Stimulated activated CD8-positive, alpha-beta memory T cell treated with anti-CD3 and anti-CD28 coated beads, Interleukin-4, amount 100 ng/mL, for 24 hours (primary cell): ENCODE results near the gene MYH15.

Source experiments
- DNase-seq: peaks from one replicate; pipeline ENCODE4 v3.0.0-alpha.2; 2020; ENCODE audit warnings: low read depth

MYH15 gene

DNA sequence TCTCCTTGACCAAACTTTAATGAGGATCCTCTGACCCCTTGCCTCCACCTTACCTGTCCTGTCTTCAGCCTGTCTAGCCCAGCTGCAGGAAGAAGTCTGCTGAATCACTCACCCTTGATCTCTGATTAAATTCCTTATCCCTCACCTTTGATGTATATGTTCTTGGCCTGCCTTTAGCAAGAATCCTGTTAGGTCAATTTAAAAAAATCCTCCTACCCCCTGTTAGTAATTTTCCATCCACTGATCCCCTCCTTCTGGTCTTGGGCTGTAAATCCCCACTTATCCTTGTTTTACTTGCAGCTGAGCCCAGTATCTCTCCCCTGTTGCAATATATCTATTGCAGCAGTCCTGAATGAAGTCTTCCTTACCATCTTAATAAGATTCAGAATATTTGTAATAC is 39.0 kb downstream of the MYH15 start:
- DNase-seq, result no peak

- no peak for DNase-seq
Measured at GRCh38 chr3:108469126-108469525, 41.3 kb downstream of the MYH15 start.

DNA sequence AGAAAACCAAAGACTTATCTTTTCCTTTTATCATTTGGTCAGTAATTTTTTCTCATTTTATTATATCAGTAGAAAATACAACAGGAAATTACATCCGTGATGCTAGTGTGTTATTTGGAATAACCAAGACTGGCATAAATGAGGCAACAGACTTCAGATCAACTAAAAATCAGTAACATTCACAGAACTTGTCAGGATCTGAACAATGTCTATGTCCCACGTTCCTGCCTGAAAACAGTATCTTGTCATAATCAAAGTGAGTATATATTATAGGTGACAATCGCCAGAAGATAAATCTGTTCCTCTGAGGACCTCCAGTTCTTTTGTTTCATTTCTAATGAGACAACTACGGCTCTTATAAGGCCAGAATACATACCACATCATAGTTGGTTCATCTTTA is 41.8 kb downstream of the MYH15 start:
- no peak for DNase-seq

GRCh38 chr3:108462899-108463298 is 47.5 kb downstream of the MYH15 start:
- DNase-seq, result no peak

GRCh38 chr3:108461661-108462111 is 48.7 kb downstream of the MYH15 start:
- DNase-seq, result no peak

GRCh38 chr3:108459225-108459624 is 51.2 kb downstream of the MYH15 start:
- DNase-seq, result no peak

DNA sequence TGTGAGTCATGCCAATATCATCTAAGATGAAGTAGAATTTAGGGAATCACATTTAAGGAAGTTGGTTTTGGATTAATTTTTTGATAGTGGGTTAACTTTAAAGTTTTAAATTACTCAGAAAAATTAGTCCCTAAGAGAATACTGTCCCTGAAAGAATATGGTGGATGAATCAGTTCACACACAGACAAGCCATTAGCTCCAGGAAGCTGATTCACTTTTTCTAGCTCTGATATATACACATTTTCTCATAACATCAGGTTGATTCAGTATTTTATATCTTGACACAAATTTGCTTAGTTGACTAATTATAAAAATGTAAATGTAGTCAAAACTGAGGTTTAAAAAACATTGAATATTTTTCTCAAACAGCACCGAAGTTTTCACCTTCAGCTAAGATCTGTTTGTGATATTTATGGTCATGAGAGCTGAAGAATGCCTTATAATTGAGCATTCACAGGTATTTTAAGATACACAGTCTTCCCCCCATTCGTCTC is 55.1 kb downstream of the MYH15 start:
- DNase-seq, result no peak

DNA sequence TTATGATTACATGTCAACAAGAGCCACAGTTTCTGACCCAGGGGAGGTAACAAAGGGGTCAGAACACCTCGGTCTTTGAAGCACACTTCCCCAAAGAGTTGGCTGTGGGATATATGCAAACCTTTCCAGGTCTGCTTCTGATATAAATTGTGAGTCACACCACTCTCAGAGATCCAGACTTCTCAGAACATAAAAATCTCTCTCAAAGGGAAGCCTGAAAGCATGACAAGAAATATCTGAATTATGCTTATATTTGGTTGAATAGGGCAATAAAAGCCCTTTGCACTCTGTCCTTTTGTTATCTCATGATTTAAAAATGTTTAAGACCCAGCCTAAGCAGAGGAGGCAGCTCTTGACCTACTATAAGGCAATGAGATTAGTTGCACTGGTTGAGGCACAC is 56.8 kb downstream of the MYH15 start:
- no peak for DNase-seq

- DNase-seq, result no peak
Measured at GRCh38 chr3:108450444-108450843, 60.0 kb downstream of the MYH15 start.

DNA sequence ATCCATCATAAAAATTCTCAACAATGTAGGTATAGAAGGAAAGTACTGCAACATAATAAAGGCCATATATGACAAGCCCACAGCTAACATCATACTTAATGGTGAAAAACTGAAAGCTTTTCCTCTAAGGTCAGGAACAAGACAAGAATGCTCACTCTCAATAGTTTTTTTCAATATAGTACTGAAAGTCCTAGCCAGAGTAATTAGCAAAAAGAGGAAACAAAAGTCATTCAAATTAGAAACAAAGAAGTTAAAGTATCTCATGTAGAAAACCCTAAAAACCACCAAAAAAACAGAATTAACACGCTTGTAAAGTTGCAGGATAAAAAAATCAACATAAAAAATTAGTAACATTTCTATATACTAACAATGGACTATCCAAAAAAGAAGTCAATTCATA is 61.8 kb downstream of the MYH15 start:
- DNase-seq, result no peak

- no peak for DNase-seq
Measured at GRCh38 chr3:108447096-108447847, 63.1 kb downstream of the MYH15 start.

- no peak for DNase-seq
Measured at GRCh38 chr3:108442281-108442680, 68.1 kb downstream of the MYH15 start.

DNA sequence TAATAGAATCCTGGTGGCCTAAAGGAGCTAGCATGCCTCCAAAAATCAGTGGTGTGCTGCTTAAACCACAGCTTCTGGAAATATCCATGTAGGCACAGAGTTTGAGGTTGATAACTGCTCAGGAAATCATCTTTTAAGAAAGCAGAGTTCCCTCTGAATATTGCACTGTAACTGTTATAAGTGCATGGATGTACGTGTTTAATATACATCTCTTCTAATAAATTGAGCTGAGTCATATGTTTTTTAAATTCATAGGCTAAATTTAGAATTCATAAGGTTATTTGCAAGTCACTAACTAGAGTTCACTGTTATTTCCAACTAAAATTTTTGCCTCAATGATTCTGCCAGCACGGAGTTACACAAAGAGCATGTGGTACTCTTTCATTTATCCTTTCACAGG is 68.9 kb downstream of the MYH15 start:
- DNase-seq, result no peak

DNA sequence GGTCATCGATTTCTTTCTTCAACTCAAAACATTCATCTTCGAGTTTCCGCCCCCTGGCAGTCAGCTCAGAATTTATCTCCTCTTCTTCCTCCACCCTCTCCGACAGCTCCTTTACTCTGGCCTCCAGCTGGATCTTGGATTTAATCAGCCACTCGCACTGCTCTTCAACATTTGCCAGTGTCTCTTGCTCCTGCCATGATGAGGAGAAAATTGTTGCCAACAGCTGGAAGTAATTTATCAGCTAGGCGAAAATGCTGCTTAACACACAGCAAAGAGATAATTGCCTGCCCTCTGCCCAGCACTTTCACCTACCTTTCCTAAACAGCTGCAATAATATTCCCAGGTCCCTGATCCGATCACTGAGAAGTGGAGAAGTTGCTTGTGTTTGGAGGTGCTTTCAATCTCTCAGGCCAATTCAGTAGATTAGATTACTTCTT is 69.3 kb downstream of the MYH15 start:
- DNase-seq, result no peak

- DNase-seq, result no peak
Measured at GRCh38 chr3:108438542-108438941, 71.9 kb downstream of the MYH15 start.

GRCh38 chr3:108437439-108437838 is 73.0 kb downstream of the MYH15 start:
- no peak for DNase-seq

- DNase-seq, result no peak
Measured at GRCh38 chr3:108433928-108434327, 76.5 kb downstream of the MYH15 start.

GRCh38 chr3:108432431-108432830 is 78.0 kb downstream of the MYH15 start:
- DNase-seq, result no peak

GRCh38 chr3:108430540-108430939 is 79.9 kb downstream of the MYH15 start:
- DNase-seq, result no peak

DNA sequence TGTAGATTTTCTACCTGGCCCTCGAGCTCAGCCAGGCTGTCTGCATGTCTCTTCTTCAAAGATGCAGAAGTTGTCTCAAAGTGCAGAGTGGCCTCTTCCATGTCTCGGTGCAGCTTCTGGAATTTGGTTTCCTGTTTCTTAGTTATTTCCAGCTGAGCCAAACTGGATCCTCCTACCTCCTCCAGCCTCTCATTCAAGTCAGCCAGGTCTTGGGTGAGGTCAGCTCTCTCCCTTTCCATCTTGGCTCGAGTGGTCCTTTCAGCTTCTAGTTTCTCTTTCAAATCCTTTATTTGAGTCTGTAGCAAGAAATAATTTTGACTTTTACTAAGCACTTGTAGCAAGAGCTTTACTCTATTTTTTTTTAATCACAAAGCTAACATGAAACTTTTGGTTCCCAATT is 81.8 kb downstream of the MYH15 start:
- no peak for DNase-seq

DNA sequence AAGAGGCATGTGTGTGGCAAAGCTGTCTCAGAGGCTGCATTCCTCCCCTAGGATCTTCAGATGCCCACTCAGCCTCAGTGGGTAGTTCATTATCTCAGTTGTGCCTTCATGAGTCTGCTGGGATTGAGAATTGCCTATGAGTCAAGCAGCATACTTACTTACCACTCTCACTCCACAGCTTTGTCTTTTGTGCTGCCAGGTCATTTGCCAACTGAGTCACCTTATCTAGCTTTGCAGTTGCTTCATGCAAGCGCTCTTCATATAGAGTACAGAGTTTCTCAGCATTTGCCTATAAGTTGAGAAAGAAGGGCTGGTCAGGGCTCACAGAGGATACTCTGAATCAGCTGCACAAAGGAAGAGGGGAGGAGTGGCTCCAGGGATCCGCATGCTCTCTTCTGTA is 89.5 kb downstream of the MYH15 start:
- DNase-seq, result no peak

GRCh38 chr3:108416111-108416869 is 94.1 kb downstream of the MYH15 start:
- no peak for DNase-seq

DNA sequence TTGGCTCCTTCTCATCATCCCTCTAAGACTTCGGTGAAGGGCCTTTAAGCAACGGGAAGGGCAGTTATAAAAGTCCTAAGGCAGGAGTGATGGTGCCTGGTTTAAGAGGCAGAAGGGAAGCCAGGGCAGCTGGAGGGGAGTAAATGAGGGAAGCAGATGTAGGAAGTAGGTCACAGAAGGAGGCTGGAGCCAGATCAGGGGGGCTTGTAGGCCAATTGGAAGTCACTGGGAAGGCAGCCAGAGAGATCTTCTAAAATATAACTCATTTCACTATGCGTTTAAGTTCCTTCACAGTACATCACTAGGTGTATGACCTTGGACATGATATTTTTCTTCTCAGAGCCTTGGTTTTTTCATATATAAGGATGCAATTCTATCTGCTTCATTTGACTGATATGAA is 94.7 kb downstream of the MYH15 start:
- DNase-seq, result no peak
